ENCODE measurements around the gene TNS2. TPM values are rescaled to one million over a fixed set of nuclear protein-coding genes. Genes with fewer than 3 reads are reported as not detected.

TNS2 gene
- total and polyA plus RNA-seq, 9 of the 15 experiments (the other 6 are each of a cell fraction or from before 2014, with no cell fraction given): 0.28 to 3.1 (median 1.2) TPM; not detected in 1

GRCh38 chr12:53099071-53099882 is 49.4 kb downstream of the TNS2 start (continued):
- TF ChIP-seq ZNF592 (IDR thresholded peaks at IDR 0.05): peak; percentile 59
- TF ChIP-seq FOSL1 (tag; conservative IDR thresholded peaks at IDR 0.05): peak; percentile 90
- 0 out of 2 replicates have a peak, but pooled peaks have one; percentile 53 for TF ChIP-seq FOXO4 (CRISPR knock-in tag; IDR thresholded peaks at IDR 0.05)
- peak; percentile 37 for TF ChIP-seq FOS (IDR thresholded peaks at IDR 0.05; ENCODE audit: extremely low read depth, insufficient read length)
- TF ChIP-seq TAF15 (IDR thresholded peaks at IDR 0.05; ENCODE audit: low read depth, low read length): no peak
- TF ChIP-seq ELF2 (CRISPR knock-in tag; IDR thresholded peaks at IDR 0.05): no peak
- TF ChIP-seq, protein P1, sequence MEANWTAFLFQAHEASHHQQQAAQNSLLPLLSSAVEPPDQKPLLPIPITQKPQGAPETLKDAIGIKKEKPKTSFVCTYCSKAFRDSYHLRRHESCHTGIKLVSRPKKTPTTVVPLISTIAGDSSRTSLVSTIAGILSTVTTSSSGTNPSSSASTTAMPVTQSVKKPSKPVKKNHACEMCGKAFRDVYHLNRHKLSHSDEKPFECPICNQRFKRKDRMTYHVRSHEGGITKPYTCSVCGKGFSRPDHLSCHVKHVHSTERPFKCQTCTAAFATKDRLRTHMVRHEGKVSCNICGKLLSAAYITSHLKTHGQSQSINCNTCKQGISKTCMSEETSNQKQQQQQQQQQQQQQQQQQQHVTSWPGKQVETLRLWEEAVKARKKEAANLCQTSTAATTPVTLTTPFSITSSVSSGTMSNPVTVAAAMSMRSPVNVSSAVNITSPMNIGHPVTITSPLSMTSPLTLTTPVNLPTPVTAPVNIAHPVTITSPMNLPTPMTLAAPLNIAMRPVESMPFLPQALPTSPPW (CRISPR knock-in tag; IDR thresholded peaks at IDR 0.05): peak; percentile 99
- no peak for TF ChIP-seq HMG20B (CRISPR knock-in tag; IDR thresholded peaks at IDR 0.05)
- TF ChIP-seq, protein P2, sequence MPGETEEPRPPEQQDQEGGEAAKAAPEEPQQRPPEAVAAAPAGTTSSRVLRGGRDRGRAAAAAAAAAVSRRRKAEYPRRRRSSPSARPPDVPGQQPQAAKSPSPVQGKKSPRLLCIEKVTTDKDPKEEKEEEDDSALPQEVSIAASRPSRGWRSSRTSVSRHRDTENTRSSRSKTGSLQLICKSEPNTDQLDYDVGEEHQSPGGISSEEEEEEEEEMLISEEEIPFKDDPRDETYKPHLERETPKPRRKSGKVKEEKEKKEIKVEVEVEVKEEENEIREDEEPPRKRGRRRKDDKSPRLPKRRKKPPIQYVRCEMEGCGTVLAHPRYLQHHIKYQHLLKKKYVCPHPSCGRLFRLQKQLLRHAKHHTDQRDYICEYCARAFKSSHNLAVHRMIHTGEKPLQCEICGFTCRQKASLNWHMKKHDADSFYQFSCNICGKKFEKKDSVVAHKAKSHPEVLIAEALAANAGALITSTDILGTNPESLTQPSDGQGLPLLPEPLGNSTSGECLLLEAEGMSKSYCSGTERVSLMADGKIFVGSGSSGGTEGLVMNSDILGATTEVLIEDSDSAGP (CRISPR knock-in tag; IDR thresholded peaks at IDR 0.05): no peak
- no peak for TF ChIP-seq ZBED1 (IDR thresholded peaks at IDR 0.05)
- TF ChIP-seq ZNF511 (CRISPR knock-in tag; IDR thresholded peaks at IDR 0.05): no peak
- TF ChIP-seq HDAC2 (IDR thresholded peaks at IDR 0.05): 0 out of 2 replicates have a peak, but pooled peaks have one; percentile 51
- TF ChIP-seq TSC22D4 (tag; IDR thresholded peaks at IDR 0.05): no peak
- TF ChIP-seq, protein P3, sequence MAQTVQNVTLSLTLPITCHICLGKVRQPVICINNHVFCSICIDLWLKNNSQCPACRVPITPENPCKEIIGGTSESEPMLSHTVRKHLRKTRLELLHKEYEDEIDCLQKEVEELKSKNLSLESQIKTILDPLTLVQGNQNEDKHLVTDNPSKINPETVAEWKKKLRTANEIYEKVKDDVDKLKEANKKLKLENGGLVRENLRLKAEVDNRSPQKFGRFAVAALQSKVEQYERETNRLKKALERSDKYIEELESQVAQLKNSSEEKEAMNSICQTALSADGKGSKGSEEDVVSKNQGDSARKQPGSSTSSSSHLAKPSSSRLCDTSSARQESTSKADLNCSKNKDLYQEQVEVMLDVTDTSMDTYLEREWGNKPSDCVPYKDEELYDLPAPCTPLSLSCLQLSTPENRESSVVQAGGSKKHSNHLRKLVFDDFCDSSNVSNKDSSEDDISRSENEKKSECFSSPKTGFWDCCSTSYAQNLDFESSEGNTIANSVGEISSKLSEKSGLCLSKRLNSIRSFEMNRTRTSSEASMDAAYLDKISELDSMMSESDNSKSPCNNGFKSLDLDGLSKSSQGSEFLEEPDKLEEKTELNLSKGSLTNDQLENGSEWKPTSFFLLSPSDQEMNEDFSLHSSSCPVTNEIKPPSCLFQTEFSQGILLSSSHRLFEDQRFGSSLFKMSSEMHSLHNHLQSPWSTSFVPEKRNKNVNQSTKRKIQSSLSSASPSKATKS (CRISPR knock-in tag; IDR thresholded peaks at IDR 0.05): no peak
- TF ChIP-seq U2AF1 (optimal IDR thresholded peaks at IDR 0.05; ENCODE audit: low read depth, low read length): no peak
- peak; percentile 77 for TF ChIP-seq CTBP1 (IDR thresholded peaks at IDR 0.05; ENCODE audit: borderline replicate concordance)
